B cell (primary cell): Measurements from ENCODE around the gene CHEK2.
"Not testable (repeated sequence)": the region's sequence is repeated elsewhere in the genome, so short reads cannot be mapped to it uniquely, and the experiment has no call there.

Experiments used
- EZH2 ChIP-seq: IDR thresholded peaks from 2 replicates; pipeline ENCODE4 v1.6.1; 2012; ENCODE audit warnings: borderline replicate concordance, low read depth, mild to moderate bottlenecking, moderate library complexity, low read length; ENCODE audit not compliant: insufficient read depth, poor library complexity, severe bottlenecking
- TF ChIP-seq, protein P1 (sequence below): fragments of 200-600 bp; IDR thresholded peaks from one replicate; pipeline ENCODE4 v1.8.0; 2022; ENCODE audit warnings: antibody characterized with exemption, mild to moderate bottlenecking

DNA sequence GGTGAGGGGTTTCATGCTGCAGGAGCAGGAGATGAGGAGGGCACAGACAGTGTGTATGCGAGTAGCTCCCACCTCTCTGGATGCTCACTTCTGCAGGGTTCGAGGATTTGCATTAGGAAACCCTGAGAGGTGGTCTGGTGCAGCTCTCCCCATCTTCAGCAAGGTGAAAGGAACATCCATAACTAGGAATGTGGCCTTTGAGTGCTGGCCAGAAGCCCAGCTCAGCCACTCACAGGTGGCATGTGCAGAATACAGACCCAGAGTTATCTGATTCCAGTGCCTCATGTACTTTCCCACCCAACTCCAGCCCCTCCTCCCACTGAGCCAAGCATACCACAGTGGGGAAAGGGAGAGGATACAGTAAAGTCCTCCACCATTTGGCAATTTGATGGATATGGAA lies 51.8 kb downstream of the CHEK2 start:
- TF ChIP-seq, protein P1, sequence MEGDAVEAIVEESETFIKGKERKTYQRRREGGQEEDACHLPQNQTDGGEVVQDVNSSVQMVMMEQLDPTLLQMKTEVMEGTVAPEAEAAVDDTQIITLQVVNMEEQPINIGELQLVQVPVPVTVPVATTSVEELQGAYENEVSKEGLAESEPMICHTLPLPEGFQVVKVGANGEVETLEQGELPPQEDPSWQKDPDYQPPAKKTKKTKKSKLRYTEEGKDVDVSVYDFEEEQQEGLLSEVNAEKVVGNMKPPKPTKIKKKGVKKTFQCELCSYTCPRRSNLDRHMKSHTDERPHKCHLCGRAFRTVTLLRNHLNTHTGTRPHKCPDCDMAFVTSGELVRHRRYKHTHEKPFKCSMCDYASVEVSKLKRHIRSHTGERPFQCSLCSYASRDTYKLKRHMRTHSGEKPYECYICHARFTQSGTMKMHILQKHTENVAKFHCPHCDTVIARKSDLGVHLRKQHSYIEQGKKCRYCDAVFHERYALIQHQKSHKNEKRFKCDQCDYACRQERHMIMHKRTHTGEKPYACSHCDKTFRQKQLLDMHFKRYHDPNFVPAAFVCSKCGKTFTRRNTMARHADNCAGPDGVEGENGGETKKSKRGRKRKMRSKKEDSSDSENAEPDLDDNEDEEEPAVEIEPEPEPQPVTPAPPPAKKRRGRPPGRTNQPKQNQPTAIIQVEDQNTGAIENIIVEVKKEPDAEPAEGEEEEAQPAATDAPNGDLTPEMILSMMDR = not testable (repeated sequence)
- not testable (repeated sequence) for TF ChIP-seq EZH2
